Heart left ventricle (tissue), 13 donors: ENCODE data around the gene LRRC2.

Experiments used
- CTCF ChIP-seq, 12 donors: fragments of 200-600 bp; sonication (generic) in 4 of 12; IDR thresholded peaks; one replicate each; pipeline versions ENCODE4 v1.5.0 to v1.8.0; 2018 to 2022; ENCODE audit warnings: antibody characterized with exemption in 12 of 12, mild to moderate bottlenecking in 5 of 12
- POLR2A ChIP-seq, 2 donors: fragments of 450-650 bp; IDR thresholded peaks; one replicate each; pipeline ENCODE4 v1.6.1; 2017; ENCODE audit warnings: antibody characterized with exemption in 2 of 2, mild to moderate bottlenecking in 2 of 2, moderate library complexity in 2 of 2
- donor health status: ischemic (EF 13 %, LVEDD 7.1; RV severe dilation, severe dysfunction).
- donor health status: DM: no; HTN: yes; CAD: no.
- donor health status: DM: no; HTN: no; CAD: no.
- donor health status: ischemic (EF 25% LVEDD 6.9; RV normal size, moderate dysfunction).
- donor health status: ischemic (EF 25% LVEDD 5.7; RV mildly dilated, moderate dysfunction).
- donor health status: ischemic (EF 35%, LVEDD 5.7; RV mildly dilated, moderate dysfunction).
- donor health status: nonischemic (EF 11% LVEDD 7.7; RV severe dilation, severe dysfunction).
- donor health status: DM: yes; HTN: yes; CAD: no.
- donor health status: PGD.
- donor health status: ischemic (EF 29% LVEDD 5.4; RV normal size, mild dysfunction).
- donor health status: nonischemic (EF 23%, LVEDD 6.1; RV moderate dilation, normal function).

DNA sequence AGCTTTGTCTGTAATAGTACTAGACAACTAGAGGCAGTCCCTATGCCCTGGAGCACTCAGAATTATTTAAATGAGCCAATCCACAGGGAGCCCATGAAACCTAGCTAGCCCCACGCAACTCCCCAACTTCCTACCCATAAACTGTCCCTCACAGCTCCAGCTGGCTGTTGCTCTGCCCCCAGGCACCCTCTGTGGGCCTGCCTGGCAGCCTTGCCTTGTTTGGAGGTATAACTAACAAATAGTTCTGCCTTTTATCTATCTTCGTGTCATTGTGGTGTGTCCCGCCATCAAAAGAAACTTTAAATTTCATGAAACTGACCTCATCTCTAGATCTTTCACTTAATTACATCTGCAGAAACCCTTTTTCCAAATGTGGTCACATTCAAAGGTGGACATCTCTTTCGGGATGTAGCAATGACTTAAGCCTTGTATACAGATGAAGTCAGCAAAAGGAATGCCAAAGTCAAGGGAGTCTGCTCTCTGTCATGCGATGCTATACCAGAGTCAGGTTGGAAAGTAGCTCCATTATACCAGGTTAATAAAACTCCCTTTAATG lies 70.1 kb downstream of the LRRC2 start:
- TF ChIP-seq POLR2A (IDR thresholded peaks at IDR 0.05) (no peak), CTCF (IDR thresholded peaks at IDR 0.05) (no peak)
